ENCODE measurements around the gene KCNQ1. TPM values are rescaled to one million over a fixed set of nuclear protein-coding genes. Genes with fewer than 3 reads are reported as not detected.
A peak's percentile ranks its signal among the peaks of the same experiment; 100 is the strongest.

The KCNQ1 gene
- total RNA-seq, 1 experiment from 2014 or later: not detected

GRCh38 chr11:2404735-2405196, 40.0 kb upstream of the KCNQ1 start:
- Histone ChIP-seq H3K27me3 (peaks cover 13% of the 10 kb centered on the region), H3K4me3 (no peak overlapping the region), H3K9me3 (replicated peaks) (no peaks in the 10 kb centered on the region), H3K4me1 (no peaks in the 10 kb centered on the region), H3K36me3 (peaks cover 8% of the 10 kb centered on the region), H3K27ac (no peak overlapping the region)
- no peak for DNase-seq

DNA sequence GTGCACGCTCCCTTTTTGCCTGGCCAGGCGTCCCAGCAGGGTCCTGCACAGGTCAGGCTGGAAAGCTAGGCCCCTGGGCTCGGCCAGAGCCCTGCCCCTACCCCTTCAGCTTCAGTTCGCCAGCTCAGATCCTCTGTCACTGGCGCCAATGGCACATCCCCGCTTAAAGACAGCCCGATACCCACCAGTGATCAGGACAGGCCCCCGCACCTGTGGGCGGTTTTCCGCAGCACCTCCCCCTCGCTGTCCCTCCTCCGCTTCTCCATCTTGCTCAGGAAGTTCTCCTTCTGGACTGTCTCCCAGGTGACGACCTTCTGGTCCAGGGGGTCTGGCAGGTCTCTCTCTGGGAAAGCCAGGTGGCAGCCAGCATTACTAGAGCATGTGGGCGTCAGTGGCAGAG, 38.4 kb upstream of the KCNQ1 start:
- Histone ChIP-seq H3K27me3 (peaks cover 24% of the 10 kb centered on the region), H3K4me1 (no peaks in the 10 kb centered on the region), H3K27ac (no peak overlapping the region), H3K4me3 (no peak overlapping the region), H3K36me3 (peaks cover 8% of the 10 kb centered on the region), H3K9me3 (replicated peaks) (no peaks in the 10 kb centered on the region)
- DNase-seq: no peak

- DNase-seq: no peak
- Histone ChIP-seq H3K27me3 (peaks cover 24% of the 10 kb centered on the region), H3K4me1 (no peaks in the 10 kb centered on the region), H3K4me3 (no peak overlapping the region), H3K9me3 (replicated peaks) (no peaks in the 10 kb centered on the region), H3K36me3 (peaks cover 8% of the 10 kb centered on the region), H3K27ac (no peak overlapping the region)
These were observed 37.9 kb upstream of the KCNQ1 start for GRCh38 chr11:2406878-2407410.

GRCh38 chr11:2408671-2409070, 36.1 kb upstream of the KCNQ1 start:
- Histone ChIP-seq H3K9me3 (replicated peaks) (no peaks in the 10 kb centered on the region), H3K36me3 (no peaks in the 10 kb centered on the region), H3K4me1 (no peaks in the 10 kb centered on the region), H3K27ac (no peak overlapping the region), H3K27me3 (peaks cover 24% of the 10 kb centered on the region), H3K4me3 (no peak overlapping the region)
- DNase-seq: no peak

GRCh38 chr11:2409126-2409525, 35.7 kb upstream of the KCNQ1 start:
- Histone ChIP-seq H3K4me1 (no peaks in the 10 kb centered on the region), H3K36me3 (no peaks in the 10 kb centered on the region), H3K27ac (no peak overlapping the region), H3K4me3 (no peak overlapping the region), H3K9me3 (replicated peaks) (no peaks in the 10 kb centered on the region), H3K27me3 (peaks cover 24% of the 10 kb centered on the region)
- no peak for DNase-seq

GRCh38 chr11:2409611-2410468, 35.0 kb upstream of the KCNQ1 start:
- Histone ChIP-seq H3K4me3 (no peak overlapping the region), H3K36me3 (no peaks in the 10 kb centered on the region), H3K27me3 (peaks cover 24% of the 10 kb centered on the region), H3K4me1 (no peaks in the 10 kb centered on the region), H3K9me3 (replicated peaks) (no peaks in the 10 kb centered on the region), H3K27ac (no peak overlapping the region)
- DNase-seq: no peak

GRCh38 chr11:2410616-2411015, 34.2 kb upstream of the KCNQ1 start:
- Histone ChIP-seq H3K4me3 (no peak overlapping the region), H3K27ac (no peak overlapping the region), H3K9me3 (replicated peaks) (no peaks in the 10 kb centered on the region), H3K27me3 (peaks cover 24% of the 10 kb centered on the region), H3K36me3 (no peaks in the 10 kb centered on the region), H3K4me1 (no peaks in the 10 kb centered on the region)
- no peak for DNase-seq

DNA sequence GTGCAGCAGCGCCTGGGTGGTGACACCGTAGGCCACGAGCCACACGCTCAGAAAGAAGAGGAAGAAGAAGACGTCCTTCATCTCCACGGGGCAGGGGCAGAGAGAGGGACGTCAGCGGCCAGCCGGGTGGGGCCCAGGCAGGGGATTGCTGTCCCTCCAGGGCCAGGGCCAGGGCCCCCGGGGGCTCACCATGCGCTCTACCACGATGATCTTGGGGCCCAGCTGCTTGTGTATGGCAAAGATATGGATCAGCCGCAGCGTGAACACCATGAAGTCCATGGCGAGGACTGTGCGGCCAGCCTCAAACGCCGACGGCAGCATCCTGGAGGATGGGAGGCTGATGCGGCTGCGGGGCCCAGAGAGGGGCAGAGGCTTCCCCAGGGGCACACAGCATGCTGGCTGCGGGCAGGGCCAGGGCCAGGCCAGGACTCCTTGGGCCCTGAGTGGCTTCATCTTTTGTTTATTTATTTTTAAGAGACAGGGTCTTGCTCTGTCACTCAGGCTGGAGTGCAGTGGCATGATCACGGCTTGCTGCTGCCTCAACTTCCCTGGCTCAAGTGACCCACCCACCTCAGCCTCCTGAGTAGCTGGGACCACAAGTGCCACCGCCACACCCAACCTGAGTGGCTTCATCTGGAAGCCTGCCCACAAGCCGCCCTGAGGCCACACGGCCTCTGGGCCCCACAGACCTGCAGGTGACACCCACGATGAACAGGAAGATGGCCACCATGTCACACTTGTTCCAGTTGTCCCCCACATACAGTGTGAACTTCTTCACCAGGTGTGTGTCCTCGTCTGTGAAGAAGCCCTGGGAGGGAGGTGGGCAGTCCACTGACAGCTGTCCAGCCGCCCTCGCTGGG, 33.1 kb upstream of the KCNQ1 start:
- no peak overlapping the region for H3K4me3 ChIP-seq
- H3K9me3 ChIP-seq (replicated peaks): no peaks in the 10 kb centered on the region
- H3K36me3 ChIP-seq: no peaks in the 10 kb centered on the region
- no peak overlapping the region for H3K27ac ChIP-seq
- H3K4me1 ChIP-seq: no peaks in the 10 kb centered on the region
- H3K27me3 ChIP-seq: peaks cover 31% of the 10 kb centered on the region
- no peak for DNase-seq

GRCh38 chr11:2412323-2412722, 32.5 kb upstream of the KCNQ1 start:
- no peak overlapping the region for H3K4me3 ChIP-seq
- peaks cover 31% of the 10 kb centered on the region for H3K27me3 ChIP-seq
- no peaks in the 10 kb centered on the region for H3K9me3 ChIP-seq (replicated peaks)
- no peak for DNase-seq
- no peaks in the 10 kb centered on the region for H3K36me3 ChIP-seq
- no peaks in the 10 kb centered on the region for H3K4me1 ChIP-seq
- no peak overlapping the region for H3K27ac ChIP-seq

GRCh38 chr11:2413742-2414579, 30.8 kb upstream of the KCNQ1 start:
- no peak overlapping the region for H3K27ac ChIP-seq

GRCh38 chr11:2414616-2415015, 30.2 kb upstream of the KCNQ1 start:
- Histone ChIP-seq H3K4me1 (no peaks in the 10 kb centered on the region), H3K27me3 (peaks cover 19% of the 10 kb centered on the region), H3K27ac (no peak overlapping the region), H3K9me3 (replicated peaks) (no peaks in the 10 kb centered on the region), H3K4me3 (no peak overlapping the region), H3K36me3 (no peaks in the 10 kb centered on the region)
- no peak for DNase-seq

More at GRCh38 chr11:2413742-2414579, 30.8 kb upstream of the KCNQ1 start:
- H3K4me3 ChIP-seq: no peak overlapping the region
- DNase-seq: peak in 1 of 2 experiments; percentile 33
- no peaks in the 10 kb centered on the region for H3K9me3 ChIP-seq (replicated peaks)
- H3K27me3 ChIP-seq: peaks cover 24% of the 10 kb centered on the region
- no peaks in the 10 kb centered on the region for H3K36me3 ChIP-seq
- H3K4me1 ChIP-seq: no peaks in the 10 kb centered on the region

DNA sequence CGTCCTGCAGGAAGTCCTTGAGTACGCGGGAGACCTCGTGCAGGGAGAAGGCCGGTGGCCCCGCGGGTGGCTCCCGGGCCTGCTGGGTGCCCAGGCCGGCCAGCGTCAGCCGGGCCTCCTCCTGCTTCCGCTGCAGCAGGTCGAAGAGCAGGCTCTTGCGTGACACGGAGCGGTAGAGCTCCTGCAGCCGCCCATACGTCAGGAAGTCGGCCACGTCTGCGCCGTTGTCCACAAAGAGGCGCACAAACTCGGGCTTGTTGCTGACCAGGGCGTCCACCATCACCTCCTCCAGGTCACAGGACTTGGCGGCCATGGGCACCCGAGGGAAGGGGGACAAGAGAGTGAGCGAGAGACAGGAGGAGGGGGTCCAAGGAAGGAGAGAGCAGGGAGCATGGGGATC, 29.6 kb upstream of the KCNQ1 start:
- H3K27me3 ChIP-seq: peaks cover 13% of the 10 kb centered on the region
- no peaks in the 10 kb centered on the region for H3K36me3 ChIP-seq
- no peaks in the 10 kb centered on the region for H3K4me1 ChIP-seq
- no peak overlapping the region for H3K4me3 ChIP-seq
- no peak for DNase-seq
- no peak overlapping the region for H3K27ac ChIP-seq
- H3K9me3 ChIP-seq (replicated peaks): no peaks in the 10 kb centered on the region

GRCh38 chr11:2415601-2416380, 29.0 kb upstream of the KCNQ1 start:
- Histone ChIP-seq H3K27me3 (0 out of 2 replicates have a peak, but pooled peaks cover 9% of the 10 kb centered on the region), H3K4me3 (no peak overlapping the region), H3K9me3 (replicated peaks) (no peaks in the 10 kb centered on the region), H3K27ac (no peak overlapping the region), H3K4me1 (no peaks in the 10 kb centered on the region), H3K36me3 (no peaks in the 10 kb centered on the region)
- no peak for DNase-seq

GRCh38 chr11:2416765-2417164, 28.0 kb upstream of the KCNQ1 start:
- Histone ChIP-seq H3K4me1 (no peaks in the 10 kb centered on the region), H3K36me3 (no peaks in the 10 kb centered on the region), H3K27me3 (0 out of 2 replicates have a peak, but pooled peaks cover 6% of the 10 kb centered on the region), H3K4me3 (no peak overlapping the region), H3K9me3 (replicated peaks) (no peaks in the 10 kb centered on the region), H3K27ac (no peak overlapping the region)
- no peak for DNase-seq
